PC-9 (cell line): Measurements from ENCODE around the gene VWA5B1. TPM values are rescaled to one million over a fixed set of nuclear protein-coding genes. Genes with fewer than 3 reads are reported as not detected.

ENCODE experiments used
- BruUV-seq: library from RNA; stranded (reverse); fragments of 400-500 nt; replicated peaks from 2 replicates; lab custom pipeline; 2021; lab: Mats Ljungman, UMichigan
- CTCF ChIA-PET: fragments of 300-600 bp; sonication (Branson Sonifier 250); formaldehyde crosslinking; loops from one replicate; lab custom pipeline; 2022; ENCODE audit warnings: antibody characterized with exemption; lab: Charles Lee
- POLR2A ChIA-PET: fragments of 300-600 bp; sonication (Branson Sonifier 250); formaldehyde crosslinking; loops from one replicate; lab custom pipeline; 2022; ENCODE audit warnings: antibody characterized with exemption; ENCODE audit not compliant: unreplicated experiment; lab: Charles Lee
- DNase-seq, 2 experiments: peaks; one replicate each; pipeline versions ENCODE4 v3.0.0 to v3.0.0-alpha.2; 2015 to 2022; ENCODE audit warnings: mixed read lengths in 1 of 2
- H2AFZ ChIP-seq: fragments of 200-600 bp; sonication (generic); 2 replicates; pipeline ENCODE4 v1.8.1; 2017; ENCODE audit warnings: antibody characterized with exemption
- H3F3A ChIP-seq: fragments of 200-600 bp; sonication (generic); 2 replicates; pipeline ENCODE4 v1.8.1; 2017; ENCODE audit warnings: antibody characterized with exemption, mild to moderate bottlenecking, low read depth; ENCODE audit not compliant: insufficient read depth
- H3K27ac ChIP-seq: fragments of 200-600 bp; sonication (generic); 2 replicates; pipeline ENCODE4 v1.6.1; 2016; ENCODE audit warnings: mixed run types
- H3K27me3 ChIP-seq: fragments of 200-600 bp; sonication (generic); 2 replicates; pipeline ENCODE4 v1.6.1; 2016; ENCODE audit warnings: low read depth, mixed run types; ENCODE audit not compliant: insufficient read depth
- H3K36me3 ChIP-seq: fragments of 200-600 bp; sonication (generic); 2 replicates; pipeline ENCODE4 v1.6.1; 2016; ENCODE audit warnings: low read depth, mixed run types
- H3K4me1 ChIP-seq: fragments of 200-600 bp; sonication (generic); replicated peaks from 2 replicates; pipeline ENCODE4 v1.6.1; 2016; ENCODE audit warnings: mixed run types; ENCODE audit not compliant: insufficient read depth
- H3K4me2 ChIP-seq: fragments of 200-600 bp; sonication (generic); 2 replicates; pipeline ENCODE4 v1.6.1; 2017; ENCODE audit warnings: mixed run types
- H3K4me3 ChIP-seq: fragments of 200-600 bp; sonication (generic); 2 replicates; pipeline ENCODE4 v1.6.1; 2016; ENCODE audit warnings: mixed run types
- H3K79me2 ChIP-seq: fragments of 200-600 bp; sonication (generic); 2 replicates; pipeline ENCODE4 v1.6.1; 2017; ENCODE audit warnings: low read depth, mixed run types
- H3K9me2 ChIP-seq: fragments of 200-600 bp; sonication (generic); 2 replicates; pipeline ENCODE4 v1.8.1; 2017; ENCODE audit warnings: mild to moderate bottlenecking; ENCODE audit not compliant: insufficient read depth
- H3K9me3 ChIP-seq: fragments of 200-600 bp; sonication (generic); 2 replicates; pipeline ENCODE4 v1.8.1; 2016; ENCODE audit warnings: low read depth; ENCODE audit not compliant: insufficient read depth
- H4K20me1 ChIP-seq: fragments of 200-600 bp; sonication (generic); 2 replicates; pipeline ENCODE4 v1.8.1; 2017; ENCODE audit not compliant: insufficient read depth
- CTCF ChIP-seq: fragments of 200-600 bp; sonication (generic); conservative IDR thresholded peaks from 2 replicates; pipeline ENCODE4 v1.6.1; 2017; ENCODE audit warnings: mixed run types, antibody characterized with exemption, mild to moderate bottlenecking, moderate library complexity
- EZH2 ChIP-seq: fragments of 200-600 bp; sonication (generic); IDR thresholded peaks from 2 replicates; pipeline ENCODE4 v1.8.0; 2017; ENCODE audit warnings: antibody characterized with exemption, low read depth
- intact Hi-C: fragments of 100-400 bp; cut with micrococcal nuclease; formaldehyde crosslinking; loops from one replicate; pipeline ENCODE4 v1.10.0; 2022; ENCODE audit not compliant: unreplicated experiment
- total RNA-seq: library from RNA; stranded (reverse); gene quantifications from 2 replicates; pipeline ENCODE4 v1.2.3, GENCODE V29; 2021

The VWA5B1 gene
- total RNA-seq, 1 experiment from 2014 or later, result not detected

- no peak overlapping the region for H3K27ac ChIP-seq
- no peaks in the 10 kb centered on the region for H4K20me1 ChIP-seq
- no peak overlapping the region for H3K4me2 ChIP-seq
- CTCF ChIA-PET, result interaction anchor here (0.7 kb wide), 1 partner anchor 18 kb away, joined by 3 read pairs; no protein-coding TSS in a partner anchor
- no peaks in the 10 kb centered on the region for H3K9me2 ChIP-seq
- intact Hi-C loops, result loop anchor here (2.0 to 5.0 kb wide), 2 partner anchors 105 to 164 kb away; no protein-coding TSS in a partner anchor
- TF ChIP-seq CTCF (peak; percentile 76), EZH2 (no peak)
- no peaks in the 10 kb centered on the region for H3K27me3 ChIP-seq
- no peaks in the 10 kb centered on the region for H3K79me2 ChIP-seq
- H3K9me3 ChIP-seq, result no peaks in the 10 kb centered on the region
- H3F3A ChIP-seq, result no peaks in the 10 kb centered on the region
- peaks cover 14% of the 10 kb centered on the region for H3K4me1 ChIP-seq
- peak in 1 of 2 experiments; percentile 53 for DNase-seq
- POLR2A ChIA-PET, result no interaction called here
- no peak overlapping the region for H3K4me3 ChIP-seq
- H2AFZ ChIP-seq, result no peak overlapping the region
- H3K36me3 ChIP-seq, result no peaks in the 10 kb centered on the region
- BruUV-seq, result no TSS peak
These were observed 86.3 kb downstream of the VWA5B1 start for GRCh38 chr1:20376880-20377494.

- no peak overlapping the region for H3K4me3 ChIP-seq
- no peak overlapping the region for H3K27ac ChIP-seq
- no peaks in the 10 kb centered on the region for H3F3A ChIP-seq
- no peaks in the 10 kb centered on the region for H3K79me2 ChIP-seq
- BruUV-seq, result no TSS peak
- intact Hi-C loops, result loop anchor here (2.0 to 5.0 kb wide), 2 partner anchors 105 to 165 kb away; no protein-coding TSS in a partner anchor
- H3K27me3 ChIP-seq, result no peaks in the 10 kb centered on the region
- no peaks in the 10 kb centered on the region for H4K20me1 ChIP-seq
- peaks cover 13% of the 10 kb centered on the region for H3K4me1 ChIP-seq
- ChIA-PET CTCF (interaction anchor here (0.6 kb wide), 1 partner anchor 1237 kb away, joined by 3 read pairs; no protein-coding TSS in a partner anchor), POLR2A (no interaction called here)
- H2AFZ ChIP-seq, result no peak overlapping the region
- TF ChIP-seq CTCF (no peak), EZH2 (no peak)
- DNase-seq, result no peak
- no peak overlapping the region for H3K4me2 ChIP-seq
- no peaks in the 10 kb centered on the region for H3K9me2 ChIP-seq
- H3K36me3 ChIP-seq, result no peaks in the 10 kb centered on the region
- no peaks in the 10 kb centered on the region for H3K9me3 ChIP-seq
These were observed 87.0 kb downstream of the VWA5B1 start for GRCh38 chr1:20377516-20378270.

GRCh38 chr1:20379075-20379474 is 88.4 kb downstream of the VWA5B1 start:
- Histone ChIP-seq H3K79me2 (no peaks in the 10 kb centered on the region), H3K4me2 (no peak overlapping the region), H3K27ac (no peak overlapping the region), H3K4me3 (no peak overlapping the region), H3K27me3 (no peaks in the 10 kb centered on the region), H3F3A (no peaks in the 10 kb centered on the region), H2AFZ (no peak overlapping the region), H3K9me2 (no peaks in the 10 kb centered on the region), H3K4me1 (peaks cover 13% of the 10 kb centered on the region), H3K36me3 (no peaks in the 10 kb centered on the region), H3K9me3 (no peaks in the 10 kb centered on the region), H4K20me1 (no peaks in the 10 kb centered on the region)
- no TSS peak for BruUV-seq
- no peak for TF ChIP-seq CTCF
- no peak for TF ChIP-seq EZH2
- ChIA-PET CTCF (interaction anchor here (2.3 kb wide), 1 partner anchor 17 kb away, joined by 7 read pairs; no protein-coding TSS in a partner anchor), POLR2A (no interaction called here)
- no peak for DNase-seq
- intact Hi-C loops, result loop anchor here (5.0 kb wide), 1 partner anchor 103 kb away; no protein-coding TSS in a partner anchor
